ENCODE measurements around the gene IL11. TPM values are rescaled to one million over a fixed set of nuclear protein-coding genes. Genes with fewer than 3 reads are reported as not detected.
A peak's percentile ranks its signal among the peaks of the same experiment; 100 is the strongest.

The IL11 gene
- total RNA-seq, 1 donor from 2014 or later: 0.06 TPM

DNA sequence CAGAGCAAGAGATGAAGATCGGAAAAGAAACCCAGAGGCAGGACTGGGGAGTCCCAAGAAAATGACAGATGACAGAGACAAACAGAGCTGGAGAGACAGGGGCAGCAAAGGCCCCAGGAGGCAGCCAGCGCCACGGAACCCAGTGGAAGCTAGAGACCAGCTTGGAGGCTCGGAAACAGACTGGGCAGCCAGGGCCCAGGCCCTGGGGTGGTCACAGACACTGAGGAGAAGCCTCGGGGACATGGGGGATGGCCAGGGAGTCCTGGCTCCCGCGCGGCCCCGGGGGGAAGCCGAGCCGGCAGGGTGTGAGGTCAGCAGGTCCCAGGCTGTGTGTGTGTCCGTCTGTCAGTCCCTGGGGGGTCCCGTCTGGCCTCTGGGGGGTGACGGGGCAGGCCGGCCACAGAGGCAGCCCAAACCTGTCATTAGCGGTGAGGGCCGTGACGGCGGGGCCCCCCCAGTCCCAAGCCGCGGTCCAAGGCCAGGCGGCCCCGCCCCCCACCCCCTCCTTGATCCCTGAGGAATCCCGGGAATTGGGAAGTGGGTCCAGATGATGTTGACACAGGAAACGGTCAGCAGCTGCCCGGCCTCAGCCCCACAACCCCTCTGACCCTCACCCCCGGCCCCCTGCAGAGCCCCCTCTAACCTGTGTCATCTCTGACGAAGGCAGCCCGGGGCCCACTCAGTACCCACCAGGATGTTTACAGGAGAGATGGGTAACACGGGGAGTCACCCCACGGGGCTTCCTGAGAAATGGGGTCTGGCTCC, 3.9 kb upstream of the IL11 start:
- Histone ChIP-seq H4K20me1 (ENCODE audit: low read depth) (no peaks in the 10 kb centered on the region), H3K9ac (no peak overlapping the region), H3K4me1 (peaks cover 42% of the 10 kb centered on the region), H3K4me3 (no peak overlapping the region), H3K9me3 (ENCODE audit: low read depth) (no peaks in the 10 kb centered on the region), H3K27ac (no peak overlapping the region), H3K4me2 (peak overlapping the region; percentile 54), H2AFZ (replicated peaks) (no peak overlapping the region), H3K27me3 (peaks cover 86% of the 10 kb centered on the region), H3K79me2 (ENCODE audit: low read depth) (no peaks in the 10 kb centered on the region), H3K36me3 (no peaks in the 10 kb centered on the region), H3F3A (ENCODE audit: low read depth) (peaks cover 30% of the 10 kb centered on the region)
- peak overlapping the region; percentile 57 for H3K27ac Mint-ChIP-seq
- peak overlapping the region; percentile 40 for H3K4me3 Mint-ChIP-seq
- peaks cover 33% of the 10 kb centered on the region for H3K27me3 Mint-ChIP-seq (ENCODE audit: insufficient read depth, low read depth)
- H3K4me1 Mint-ChIP-seq: peaks cover 31% of the 10 kb centered on the region
- TF ChIP-seq EZH2 (IDR thresholded peaks at IDR 0.05) (no peak), CTCF (IDR thresholded peaks at IDR 0.05) (no peak), EZH2phosphoT487 (IDR thresholded peaks at IDR 0.05) (no peak)
- no peaks in the 10 kb centered on the region for H3K36me3 Mint-ChIP-seq
- H3K9me3 Mint-ChIP-seq: no peaks in the 10 kb centered on the region
- peak; percentile 60 for DNase-seq (ENCODE audit: low spot score)

GRCh38 chr19:55373306-55373992, 3.2 kb upstream of the IL11 start:
- H4K20me1 ChIP-seq (ENCODE audit: low read depth): no peaks in the 10 kb centered on the region
- H2AFZ ChIP-seq (replicated peaks): no peak overlapping the region
- no peaks in the 10 kb centered on the region for H3K9me3 Mint-ChIP-seq
- H3K36me3 Mint-ChIP-seq: no peaks in the 10 kb centered on the region
- DNase-seq (ENCODE audit: low spot score): no peak
- no peak for TF ChIP-seq EZH2 (IDR thresholded peaks at IDR 0.05)
- TF ChIP-seq EZH2phosphoT487 (IDR thresholded peaks at IDR 0.05): no peak
- TF ChIP-seq CTCF (IDR thresholded peaks at IDR 0.05): no peak
- no peaks in the 10 kb centered on the region for H3K9me3 ChIP-seq (ENCODE audit: low read depth)
- H3K9ac ChIP-seq: no peak overlapping the region
- no peaks in the 10 kb centered on the region for H3K79me2 ChIP-seq (ENCODE audit: low read depth)
- peak overlapping the region; percentile 54 for H3K4me2 ChIP-seq
- no peak overlapping the region for H3K4me3 ChIP-seq
- peak overlapping the region; percentile 40 for H3K4me3 Mint-ChIP-seq
- peaks cover 33% of the 10 kb centered on the region for H3K27me3 Mint-ChIP-seq (ENCODE audit: insufficient read depth, low read depth)
- H3F3A ChIP-seq (ENCODE audit: low read depth): peaks cover 34% of the 10 kb centered on the region
- no peaks in the 10 kb centered on the region for H3K36me3 ChIP-seq
- H3K27me3 ChIP-seq: peaks cover 88% of the 10 kb centered on the region
- H3K4me1 ChIP-seq: peaks cover 37% of the 10 kb centered on the region
- H3K4me1 Mint-ChIP-seq: peaks cover 27% of the 10 kb centered on the region
- peak overlapping the region; percentile 57 for H3K27ac Mint-ChIP-seq
- no peak overlapping the region for H3K27ac ChIP-seq

DNA sequence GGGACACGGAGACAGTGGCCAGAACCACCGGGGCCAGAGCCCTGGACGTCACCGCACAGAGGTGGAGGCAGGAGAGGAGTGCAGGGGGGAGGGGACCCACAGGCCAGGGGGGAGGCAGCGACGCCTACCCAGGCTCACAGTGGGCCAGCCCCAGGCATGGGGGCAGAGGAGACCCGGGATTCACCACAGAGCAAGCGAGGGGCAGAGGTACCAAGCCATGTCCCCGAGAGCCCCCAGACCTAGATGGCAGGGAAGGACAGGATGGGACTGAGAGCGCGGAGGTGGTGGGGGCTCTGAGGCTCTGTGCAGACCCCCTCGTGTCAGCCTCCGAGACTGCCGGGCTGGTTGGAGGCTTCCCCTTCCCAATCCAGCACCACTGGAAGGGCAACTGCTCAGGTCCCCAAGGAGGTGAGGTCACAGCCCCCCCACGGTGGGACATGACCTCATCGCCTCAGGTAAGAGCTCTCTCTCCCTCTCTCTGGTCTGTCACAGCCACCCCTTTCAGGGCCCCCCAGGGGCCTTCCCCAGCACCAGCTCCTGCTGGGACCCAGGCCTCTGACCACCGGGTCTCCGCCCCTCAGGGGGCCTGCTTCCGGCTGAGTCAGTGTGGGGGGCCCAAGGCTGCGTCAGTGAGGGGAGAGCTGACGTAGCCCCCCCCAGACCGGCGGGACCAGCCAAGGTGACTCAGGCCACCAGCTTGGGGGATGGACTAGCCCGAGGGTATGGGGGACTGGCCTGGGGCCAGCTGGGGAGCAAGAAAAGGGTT, 2.2 kb upstream of the IL11 start:
- no peak overlapping the region for H2AFZ ChIP-seq (replicated peaks)
- Mint-ChIP-seq H3K4me1 (peaks cover 27% of the 10 kb centered on the region), H3K9me3 (peaks cover 2% of the 10 kb centered on the region), H3K36me3 (no peaks in the 10 kb centered on the region), H3K27me3 (ENCODE audit: insufficient read depth, low read depth) (peaks cover 36% of the 10 kb centered on the region), H3K4me3 (peak overlapping the region; percentile 49), H3K27ac (peak overlapping the region; percentile 69)
- DNase-seq (ENCODE audit: low spot score): no peak
- no peak for TF ChIP-seq EZH2 (IDR thresholded peaks at IDR 0.05)
- TF ChIP-seq CTCF (IDR thresholded peaks at IDR 0.05): no peak
- no peak for TF ChIP-seq EZH2phosphoT487 (IDR thresholded peaks at IDR 0.05)
- no peak overlapping the region for H3K9ac ChIP-seq
- H3K27ac ChIP-seq: no peak overlapping the region
- no peak overlapping the region for H3K4me3 ChIP-seq
- peaks cover 88% of the 10 kb centered on the region for H3K27me3 ChIP-seq
- H3K4me2 ChIP-seq: no peak overlapping the region
- no peaks in the 10 kb centered on the region for H3K36me3 ChIP-seq
- H3K4me1 ChIP-seq: peaks cover 28% of the 10 kb centered on the region
- H3F3A ChIP-seq (ENCODE audit: low read depth): peaks cover 34% of the 10 kb centered on the region
- no peaks in the 10 kb centered on the region for H3K79me2 ChIP-seq (ENCODE audit: low read depth)
- no peaks in the 10 kb centered on the region for H3K9me3 ChIP-seq (ENCODE audit: low read depth)
- H4K20me1 ChIP-seq (ENCODE audit: low read depth): no peaks in the 10 kb centered on the region

Data from neural progenitor cell (in vitro differentiated cells).